Astrocyte (in vitro differentiated cells and primary cell): ENCODE measurements around the gene KIF1A.

Experiments used
- EZH2 ChIP-seq: IDR thresholded peaks from 2 replicates; pipeline ENCODE4 v1.6.1; 2012; ENCODE audit warnings: mild to moderate bottlenecking, low read length, inconsistent platforms; ENCODE audit not compliant: insufficient read depth
- TF ChIP-seq, protein P1 (sequence below): IDR thresholded peaks from 2 replicates; pipeline ENCODE4 v1.5.1; 2011; ENCODE audit warnings: low read depth, mild to moderate bottlenecking, inconsistent platforms, low read length, moderate library complexity; ENCODE audit not compliant: insufficient read depth

DNA sequence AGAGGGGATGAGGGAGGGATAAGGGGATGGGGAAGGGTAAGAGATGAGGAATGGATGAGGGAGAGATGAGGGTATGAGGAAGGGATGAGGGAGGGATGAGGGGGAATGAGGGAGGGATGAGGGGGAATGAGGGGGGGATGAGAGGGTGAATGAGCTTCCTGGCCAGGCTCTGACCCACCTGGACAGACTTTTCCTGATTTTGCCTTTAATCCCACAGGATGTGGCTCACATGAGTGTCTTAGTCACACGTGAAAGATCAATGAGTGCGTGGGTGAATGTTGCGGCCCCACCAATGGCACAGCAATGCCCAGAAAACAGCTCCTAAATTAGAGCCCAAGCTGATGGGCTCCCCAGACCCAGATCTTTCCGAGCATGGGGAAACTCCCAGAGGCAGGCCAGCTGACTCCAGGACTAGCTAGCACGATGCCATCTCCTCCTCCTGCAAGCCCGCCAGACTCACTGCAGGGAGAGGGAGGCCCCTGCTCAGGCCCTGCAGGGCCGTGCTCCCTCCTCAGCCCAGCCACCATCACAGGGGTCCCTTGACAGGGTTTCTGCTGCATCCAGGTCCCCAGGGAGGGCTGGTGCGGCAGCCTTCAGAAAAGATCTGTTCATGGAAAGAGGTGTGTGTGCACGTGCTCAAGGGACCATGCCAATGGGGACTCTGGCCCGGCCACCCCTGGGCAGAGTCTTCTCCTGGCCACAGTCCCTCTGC lies 87.0 kb downstream of the KIF1A start:
- TF ChIP-seq, protein P1, sequence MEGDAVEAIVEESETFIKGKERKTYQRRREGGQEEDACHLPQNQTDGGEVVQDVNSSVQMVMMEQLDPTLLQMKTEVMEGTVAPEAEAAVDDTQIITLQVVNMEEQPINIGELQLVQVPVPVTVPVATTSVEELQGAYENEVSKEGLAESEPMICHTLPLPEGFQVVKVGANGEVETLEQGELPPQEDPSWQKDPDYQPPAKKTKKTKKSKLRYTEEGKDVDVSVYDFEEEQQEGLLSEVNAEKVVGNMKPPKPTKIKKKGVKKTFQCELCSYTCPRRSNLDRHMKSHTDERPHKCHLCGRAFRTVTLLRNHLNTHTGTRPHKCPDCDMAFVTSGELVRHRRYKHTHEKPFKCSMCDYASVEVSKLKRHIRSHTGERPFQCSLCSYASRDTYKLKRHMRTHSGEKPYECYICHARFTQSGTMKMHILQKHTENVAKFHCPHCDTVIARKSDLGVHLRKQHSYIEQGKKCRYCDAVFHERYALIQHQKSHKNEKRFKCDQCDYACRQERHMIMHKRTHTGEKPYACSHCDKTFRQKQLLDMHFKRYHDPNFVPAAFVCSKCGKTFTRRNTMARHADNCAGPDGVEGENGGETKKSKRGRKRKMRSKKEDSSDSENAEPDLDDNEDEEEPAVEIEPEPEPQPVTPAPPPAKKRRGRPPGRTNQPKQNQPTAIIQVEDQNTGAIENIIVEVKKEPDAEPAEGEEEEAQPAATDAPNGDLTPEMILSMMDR: no peak
- TF ChIP-seq EZH2: no peak
